Activated CD4-positive, alpha-beta T cell treated with anti-CD3 and anti-CD28 coated beads for 1 hour (primary cell): ENCODE results near the gene TRIM40.
"Not testable (repeated sequence)": the region's sequence is repeated elsewhere in the genome, so short reads cannot be mapped to it uniquely, and the experiment has no call there.

Experiments used
- DNase-seq: peaks from one replicate; pipeline ENCODE4 v3.0.0-alpha.2; 2020

TRIM40 gene

DNA sequence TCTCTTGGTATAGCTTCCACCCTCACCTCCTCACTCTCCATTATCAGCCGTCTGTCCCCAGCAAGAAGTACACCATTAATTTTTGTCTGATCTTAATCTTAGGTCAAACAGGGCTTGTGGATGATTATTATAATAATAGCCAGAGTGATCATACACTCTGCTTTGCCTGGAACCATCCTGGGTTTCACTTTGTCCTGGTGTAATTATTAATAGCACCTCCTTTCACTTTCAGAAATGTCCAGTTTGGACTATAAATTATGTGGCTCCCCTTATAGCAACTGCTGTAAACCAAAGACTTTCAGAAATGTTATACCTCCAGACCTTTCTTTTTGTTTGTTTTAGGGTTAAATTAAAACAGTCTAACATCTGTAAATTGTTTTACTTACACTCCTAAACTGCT, 22.1 kb upstream of the TRIM40 start:
- no peak for DNase-seq

DNA sequence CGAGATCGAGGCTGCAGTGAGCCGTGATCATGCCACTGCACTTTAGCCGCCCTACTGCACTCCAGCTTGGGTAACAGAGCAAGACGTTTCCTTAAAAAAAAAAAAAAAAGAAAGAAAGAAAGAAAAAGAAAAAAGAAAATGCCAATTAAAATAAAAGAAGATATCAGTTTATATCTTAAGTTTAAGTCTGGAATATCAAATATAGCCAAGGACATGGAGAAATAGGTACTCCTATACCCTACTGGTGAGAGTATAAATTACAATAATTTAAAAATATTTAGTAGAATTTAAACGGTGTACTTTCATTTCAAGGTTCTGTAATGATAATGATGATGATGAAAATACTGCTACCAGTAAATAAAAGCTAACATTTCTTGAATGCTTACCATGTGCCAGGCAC, 19.2 kb upstream of the TRIM40 start:
- DNase-seq: no peak

DNA sequence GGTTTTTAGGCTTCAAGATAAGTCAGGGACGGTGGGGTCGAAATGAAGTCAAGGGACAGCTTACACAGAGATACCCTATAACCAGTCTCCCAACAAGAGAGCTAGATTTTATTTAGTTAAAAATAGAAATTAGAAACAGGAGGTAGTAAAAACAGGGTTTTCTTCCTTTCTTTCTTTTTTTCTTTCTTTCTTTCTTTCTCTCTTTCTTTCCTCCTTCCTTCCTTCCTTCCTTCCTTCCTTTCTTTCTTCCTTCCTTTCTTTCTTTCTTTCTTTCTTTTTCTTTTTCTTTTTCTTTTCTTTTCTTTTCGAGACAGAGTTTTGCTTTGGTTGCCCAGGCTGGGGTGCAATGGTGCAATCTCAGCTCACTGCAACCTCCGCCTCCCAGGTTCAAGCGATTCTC, 17.2 kb upstream of the TRIM40 start:
- DNase-seq: not testable (repeated sequence)

DNA sequence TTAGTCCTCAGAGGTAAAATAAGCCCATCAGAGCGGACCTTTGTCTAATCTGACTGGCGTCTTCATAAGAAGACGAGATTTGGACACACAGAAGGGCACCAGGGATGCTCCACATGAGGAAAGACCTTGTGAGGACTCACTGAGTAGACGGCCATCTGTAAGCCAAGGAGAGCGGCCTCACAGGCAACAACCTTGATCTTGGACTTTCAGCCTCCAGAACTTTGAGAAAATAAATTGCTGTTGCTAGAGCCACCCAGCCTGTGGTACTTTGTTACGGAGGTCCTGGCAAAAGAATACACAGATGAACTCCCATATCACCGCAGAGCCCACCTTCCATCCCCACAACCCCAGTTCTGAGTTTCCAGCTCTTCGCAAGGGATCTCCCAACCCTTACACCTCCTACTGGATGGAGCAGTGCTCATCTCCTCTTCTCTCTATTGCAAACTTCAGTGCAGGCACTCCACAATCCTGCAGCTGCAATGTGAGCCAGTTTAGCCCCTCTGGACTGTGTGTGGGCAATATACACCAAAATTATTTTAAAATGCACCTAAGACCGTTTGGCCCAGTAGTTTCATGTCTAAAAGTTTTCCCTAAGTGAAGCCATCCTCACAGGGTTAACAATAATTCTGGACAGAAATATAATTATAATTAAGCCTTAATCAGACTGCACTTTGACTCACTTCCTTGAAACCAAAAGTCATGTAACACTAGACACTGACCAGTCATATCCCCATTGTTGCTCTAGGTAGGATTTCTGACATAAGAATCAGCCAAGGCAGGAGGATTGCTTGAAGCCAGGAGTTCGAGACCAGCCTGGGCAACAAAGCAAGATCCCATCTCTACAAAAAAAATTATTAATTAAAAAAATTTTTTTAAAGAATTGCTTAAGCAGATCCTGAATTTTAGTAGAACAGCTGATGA, 14.2 kb upstream of the TRIM40 start:
- DNase-seq: no peak

DNA sequence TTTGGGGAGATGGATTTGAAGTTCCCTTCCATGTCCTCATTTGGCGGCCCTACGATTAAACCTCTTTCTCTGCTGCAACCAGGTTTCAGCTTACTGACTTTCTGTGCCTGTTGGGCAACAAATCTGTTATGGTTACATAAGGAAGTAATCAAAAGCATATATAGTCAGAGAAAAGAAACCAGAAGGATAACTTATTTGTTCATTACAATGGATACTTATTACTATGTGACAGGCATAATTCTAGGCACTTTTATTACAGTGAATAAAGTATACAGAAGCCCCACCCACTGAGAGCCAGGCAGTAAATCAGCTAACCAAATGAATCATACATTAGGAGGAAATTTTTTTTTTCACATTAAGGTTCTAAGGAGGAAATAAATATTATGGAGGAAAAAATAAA, 13.4 kb upstream of the TRIM40 start:
- DNase-seq: no peak

DNA sequence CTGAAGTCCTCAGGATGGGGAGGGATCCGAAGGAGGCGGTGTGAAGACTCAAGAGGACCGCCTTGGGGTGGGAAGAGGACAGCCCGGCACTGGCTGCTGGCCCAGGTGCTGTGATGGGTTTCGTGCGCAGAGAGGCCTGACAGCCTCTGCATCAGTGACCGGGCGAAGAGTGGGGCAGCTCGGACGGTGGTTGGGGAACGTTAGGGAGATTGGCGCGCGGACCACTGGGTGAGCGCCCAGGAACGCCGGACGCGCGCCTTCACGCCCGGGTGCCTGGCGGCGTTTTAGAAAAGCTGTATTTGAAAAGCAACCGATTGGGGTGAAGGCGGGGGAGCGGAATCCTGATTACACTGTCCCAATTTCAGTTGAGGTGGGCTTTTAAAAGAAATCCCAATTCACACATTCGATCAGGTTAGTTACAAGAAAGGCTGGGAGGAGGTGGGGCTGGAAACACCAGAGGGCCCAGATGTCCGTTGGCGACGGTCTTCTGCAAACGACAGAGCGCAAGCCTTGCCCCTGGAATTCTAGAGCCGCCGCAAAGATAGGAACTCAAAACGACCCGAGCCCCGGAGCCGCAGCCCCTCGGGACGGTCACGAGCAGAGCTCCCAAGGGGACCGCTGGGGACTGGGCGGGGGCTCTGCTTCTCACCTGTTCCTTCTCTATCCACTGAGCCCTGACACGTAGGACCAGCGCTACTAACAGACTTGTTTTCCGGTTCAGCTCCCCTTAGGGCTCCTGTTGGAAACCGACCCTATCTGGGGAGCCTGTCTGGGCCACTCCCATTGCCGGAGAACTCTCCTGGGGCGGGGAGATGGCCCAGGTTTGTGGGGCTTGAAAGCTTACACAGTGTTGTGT, 8.5 kb upstream of the TRIM40 start:
- no peak for DNase-seq

DNA sequence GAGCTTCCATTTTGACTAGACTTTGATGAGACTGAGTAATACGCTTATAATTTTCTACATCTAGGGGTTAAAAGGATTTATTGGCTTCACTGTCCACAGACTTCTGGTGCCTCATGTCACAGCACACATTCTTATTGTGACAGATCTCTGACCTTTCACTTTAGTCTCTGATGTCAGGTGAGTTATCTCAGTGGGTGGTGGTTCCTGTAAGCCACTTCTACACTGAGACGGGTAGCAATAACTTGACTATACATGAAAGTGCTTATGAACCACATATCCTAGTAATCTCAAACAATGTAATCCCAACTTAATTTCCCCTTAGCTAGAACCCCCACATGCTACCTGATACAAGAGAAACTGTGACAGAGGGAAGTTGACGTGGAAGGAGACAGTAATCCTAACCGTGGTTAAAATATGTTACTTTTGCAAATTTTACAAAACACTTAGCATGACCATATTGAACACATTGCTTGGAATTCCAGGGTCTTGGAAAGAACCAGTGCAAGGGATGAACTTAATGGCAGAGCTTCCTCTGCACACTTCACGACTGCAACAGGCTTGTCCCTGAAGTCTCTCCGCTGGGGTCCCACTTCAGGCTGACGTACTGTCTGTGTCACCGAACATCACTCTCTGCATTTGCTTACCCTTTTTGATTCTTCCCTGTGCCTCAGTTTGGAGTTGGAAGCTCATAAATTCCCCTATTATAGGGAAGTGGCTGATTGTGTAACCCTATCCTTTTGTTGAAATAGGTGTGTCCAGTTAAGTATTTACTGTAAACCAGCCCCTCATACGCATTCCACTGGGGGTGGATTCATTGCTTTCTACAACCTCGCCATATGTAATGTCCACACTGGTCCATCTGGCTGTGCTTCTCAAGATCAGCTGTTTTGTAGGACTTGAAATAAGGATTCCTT, 6.4 kb upstream of the TRIM40 start:
- no peak for DNase-seq

DNA sequence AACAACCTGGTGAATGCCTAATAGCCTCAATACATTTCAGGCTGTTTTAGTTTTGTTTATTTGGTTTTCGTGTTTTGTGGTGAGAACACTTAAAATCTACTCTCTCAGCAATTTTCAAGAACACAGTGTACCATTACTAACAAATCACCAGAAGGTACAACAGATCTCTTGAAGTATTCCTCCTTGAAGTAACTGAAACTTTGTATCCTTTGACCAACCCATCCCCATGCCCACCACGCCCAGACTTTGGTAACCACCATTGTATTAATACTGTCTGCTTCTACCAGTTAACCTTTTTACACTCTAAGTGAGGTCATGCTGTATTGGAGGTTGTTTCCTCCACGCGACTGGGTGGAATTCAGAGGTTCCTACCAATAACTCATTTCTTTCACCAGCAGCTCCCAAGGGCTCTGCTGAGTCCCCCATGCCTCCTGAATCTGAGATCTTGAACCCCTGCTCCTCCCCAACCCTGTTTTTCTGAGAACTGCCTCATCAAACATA, 5.7 kb upstream of the TRIM40 start:
- DNase-seq: no peak

DNA sequence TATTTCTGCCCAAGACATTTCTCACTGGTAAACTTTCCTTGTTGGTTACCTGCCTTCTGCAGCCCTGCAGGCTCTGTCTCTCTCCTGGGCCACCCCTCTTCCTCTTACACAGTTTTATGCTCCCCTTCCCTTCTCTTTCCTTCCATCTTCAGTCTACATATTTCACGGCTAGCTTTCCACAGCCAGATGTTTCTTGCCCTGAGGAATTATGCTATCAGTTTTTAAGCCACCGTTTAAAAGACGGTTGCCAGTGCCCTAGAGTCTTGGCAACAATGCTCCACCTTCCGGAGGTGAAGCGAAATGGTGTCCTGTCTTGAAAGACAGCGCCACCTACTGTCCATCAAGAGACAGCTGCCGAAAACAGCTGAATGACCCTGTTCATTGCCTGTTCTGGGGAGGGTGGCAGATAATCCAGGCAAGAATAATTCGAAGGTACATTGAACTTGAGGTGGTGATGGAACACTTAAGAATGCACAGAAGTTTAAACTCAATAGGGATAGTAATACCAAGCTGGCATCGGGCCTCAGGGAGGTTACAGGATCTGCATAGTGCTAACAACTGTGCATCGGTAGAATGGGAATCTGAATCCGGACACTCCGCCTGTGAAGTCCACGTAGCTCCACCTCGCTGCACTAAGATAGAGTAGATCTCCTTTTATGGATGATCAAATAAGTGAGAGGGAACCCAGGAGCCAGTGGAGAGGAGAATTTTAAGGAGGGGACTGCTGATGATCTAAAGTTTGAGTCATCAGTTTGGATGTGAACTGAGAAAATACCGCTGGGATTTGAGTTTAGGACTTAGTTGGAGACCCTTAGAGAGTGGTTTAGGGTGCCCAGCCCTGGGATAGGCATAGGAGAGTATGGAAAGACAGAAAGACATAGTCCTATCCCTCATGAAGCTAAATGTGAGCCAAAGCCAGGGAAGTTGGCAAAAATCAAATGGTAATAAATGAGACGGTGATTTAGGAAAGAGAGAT, 4.8 kb upstream of the TRIM40 start:
- DNase-seq: peak; percentile 53

DNA sequence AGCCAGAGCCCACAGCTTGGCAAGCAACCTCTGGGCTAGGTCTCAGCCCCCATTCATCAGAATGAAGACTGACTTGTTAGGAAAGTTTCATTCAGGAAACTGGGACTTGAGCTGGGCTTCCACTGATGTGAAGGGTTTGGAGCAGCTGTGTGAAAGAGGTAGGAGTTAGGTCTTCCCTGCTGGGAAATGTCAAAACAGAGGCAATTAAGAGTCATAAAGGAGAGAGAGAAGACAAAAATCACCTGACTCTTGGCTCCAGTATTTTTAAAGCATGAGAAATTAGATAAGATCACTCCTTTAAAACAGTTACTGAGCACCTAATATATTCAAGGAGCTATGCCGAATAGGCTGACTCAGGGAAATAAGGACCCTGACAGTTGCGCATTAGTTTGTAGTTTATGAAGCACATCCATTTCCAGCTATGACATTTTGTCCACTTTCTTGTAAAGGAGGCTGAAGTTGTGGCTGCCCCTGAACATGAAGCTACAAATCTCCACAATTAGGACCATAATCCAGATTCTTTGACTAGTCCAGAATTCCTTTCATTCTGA, 3.9 kb upstream of the TRIM40 start:
- DNase-seq: no peak

DNA sequence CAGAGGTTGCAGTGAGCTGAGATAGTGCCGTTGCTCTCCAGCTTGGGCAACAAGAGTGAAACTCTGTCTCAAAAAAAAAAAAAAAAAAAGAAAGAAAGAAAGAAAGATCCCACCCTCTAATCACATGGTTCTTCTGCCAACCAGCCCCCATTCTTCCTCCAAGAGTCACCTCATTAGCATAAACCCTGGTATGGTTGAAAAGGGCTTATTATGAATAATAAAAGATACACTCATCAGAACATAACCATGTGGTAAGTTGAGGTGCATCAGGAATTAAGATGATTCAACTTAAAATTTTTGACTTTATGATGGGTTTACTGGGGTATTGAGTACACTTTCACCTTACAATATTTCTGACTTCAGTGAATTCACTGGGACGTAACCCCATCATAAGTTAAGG, 793 bp upstream of the TRIM40 start:
- no peak for DNase-seq

DNA sequence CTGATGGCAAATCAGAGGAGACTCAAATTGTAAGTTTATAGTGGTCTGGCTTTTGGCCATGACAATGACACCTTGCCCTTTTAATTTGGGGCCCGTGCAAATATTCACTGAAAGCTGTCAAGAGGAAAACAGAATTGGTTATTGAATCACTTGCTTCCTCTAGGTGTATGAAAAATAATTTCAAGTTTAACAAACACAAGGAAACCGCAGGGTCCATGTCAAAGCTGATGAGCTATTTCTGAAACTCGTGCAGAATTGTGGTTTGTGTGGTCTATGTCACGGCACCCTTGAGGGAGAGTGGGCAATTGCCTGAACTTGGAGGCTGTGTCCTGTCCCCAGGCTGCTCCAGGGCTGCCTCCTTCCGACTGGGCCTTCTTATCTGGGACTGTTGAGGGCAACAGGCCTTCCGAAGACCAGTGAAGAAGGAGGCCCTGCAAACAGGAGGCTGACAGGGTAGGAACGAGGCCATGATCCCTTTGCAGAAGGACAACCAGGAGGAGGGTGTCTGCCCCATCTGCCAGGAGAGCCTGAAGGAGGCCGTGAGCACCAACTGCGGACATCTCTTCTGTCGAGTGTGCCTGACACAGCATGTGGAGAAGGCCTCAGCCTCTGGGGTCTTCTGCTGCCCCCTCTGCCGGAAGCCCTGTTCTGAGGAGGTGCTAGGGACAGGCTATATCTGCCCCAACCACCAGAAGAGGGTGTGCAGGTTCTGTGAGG, 788 bp downstream of the TRIM40 start:
- no peak for DNase-seq

DNA sequence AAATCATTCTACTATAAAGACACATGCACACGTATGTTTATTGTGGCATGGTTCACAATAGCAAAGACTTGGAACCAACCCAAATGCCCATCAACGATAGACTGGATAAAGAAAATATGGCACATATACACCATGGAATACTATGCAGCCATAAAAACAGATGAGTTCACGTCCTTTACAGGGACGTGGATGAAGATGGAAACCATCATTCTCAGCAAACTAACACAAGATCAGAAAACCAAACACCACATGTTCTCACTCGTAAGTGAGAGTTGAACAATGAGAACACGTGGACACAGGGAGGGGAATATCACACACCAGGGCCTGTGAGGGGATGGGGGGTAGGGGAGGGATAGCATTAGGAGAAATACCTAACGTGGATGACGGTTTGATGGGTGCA, 4.3 kb downstream of the TRIM40 start:
- DNase-seq: not testable (repeated sequence)

DNA sequence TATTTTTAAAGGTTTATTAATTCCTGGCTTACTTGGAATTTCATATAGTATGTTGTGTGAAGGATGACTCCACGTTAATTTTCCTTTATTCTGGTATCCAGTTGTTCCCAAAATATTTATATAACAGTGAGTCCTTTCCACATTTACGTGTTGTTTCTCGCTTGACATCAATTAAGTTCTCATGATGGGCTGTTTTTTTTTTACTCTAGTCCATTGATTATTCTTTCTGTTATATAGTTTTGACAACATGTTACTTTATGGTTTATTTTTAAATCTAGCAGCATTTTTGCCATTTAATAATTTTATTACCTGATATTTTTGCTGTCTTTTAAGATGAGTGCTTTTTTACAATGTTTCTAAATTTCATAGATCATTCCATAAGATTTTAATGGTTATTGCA, 6.7 kb downstream of the TRIM40 start:
- DNase-seq: no peak

DNA sequence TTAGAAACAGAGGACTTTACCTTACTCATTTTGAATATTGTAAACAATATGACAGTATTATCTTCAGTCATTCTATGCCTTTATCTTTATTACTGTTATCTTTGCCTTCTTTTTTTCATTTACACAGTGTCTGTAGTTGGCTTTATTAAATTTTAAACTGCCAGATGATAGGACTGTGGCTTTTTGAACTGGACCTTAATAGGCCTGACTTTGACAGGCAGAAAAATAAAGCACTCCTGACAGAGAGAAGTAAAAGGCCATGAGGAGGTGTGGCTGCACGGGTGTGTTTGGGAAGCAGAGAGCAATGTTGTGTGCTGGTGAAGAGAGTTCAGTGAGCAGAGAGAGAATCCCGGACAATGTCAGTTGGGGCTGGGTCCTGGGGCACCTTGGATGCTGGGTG, 7.8 kb downstream of the TRIM40 start:
- DNase-seq: no peak

DNA sequence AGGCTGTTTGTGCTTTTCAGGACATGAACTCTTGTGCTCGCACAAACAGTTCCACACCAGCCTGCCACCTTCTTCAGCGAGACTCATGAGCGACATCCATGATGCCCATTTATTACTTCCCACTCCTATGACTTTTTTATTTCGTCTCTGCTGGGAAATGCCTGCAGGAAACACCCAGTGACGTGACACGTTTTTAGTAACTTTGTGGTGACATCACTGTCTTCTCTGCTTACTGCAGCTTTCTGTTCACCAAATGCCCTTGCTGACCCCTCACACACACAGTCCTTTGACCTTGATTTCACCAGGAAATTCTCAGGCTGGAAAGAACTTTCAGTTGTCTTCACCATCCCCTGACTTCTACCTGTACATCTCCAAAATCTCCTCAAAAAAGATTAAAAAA, 8.9 kb downstream of the TRIM40 start:
- no peak for DNase-seq

DNA sequence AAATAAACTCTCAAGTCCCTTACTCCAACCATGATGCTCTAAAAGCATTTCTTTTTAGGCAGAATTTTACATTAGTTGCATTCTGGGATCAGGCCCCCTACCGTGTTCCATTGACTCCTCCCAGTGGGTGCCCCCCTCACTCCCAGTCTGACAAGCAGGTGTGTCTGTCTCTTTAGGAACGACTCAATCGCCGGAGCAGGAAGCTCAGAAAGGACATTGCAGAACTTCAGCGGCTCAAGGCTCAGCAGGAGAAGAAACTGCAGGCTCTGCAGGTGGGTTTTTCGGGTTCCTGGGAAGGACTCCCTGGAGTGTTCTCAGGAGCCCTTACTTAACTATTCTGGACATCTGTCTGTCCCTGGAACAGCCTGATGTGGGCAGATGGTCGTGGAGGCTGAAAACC, 9.9 kb downstream of the TRIM40 start:
- DNase-seq: no peak

DNA sequence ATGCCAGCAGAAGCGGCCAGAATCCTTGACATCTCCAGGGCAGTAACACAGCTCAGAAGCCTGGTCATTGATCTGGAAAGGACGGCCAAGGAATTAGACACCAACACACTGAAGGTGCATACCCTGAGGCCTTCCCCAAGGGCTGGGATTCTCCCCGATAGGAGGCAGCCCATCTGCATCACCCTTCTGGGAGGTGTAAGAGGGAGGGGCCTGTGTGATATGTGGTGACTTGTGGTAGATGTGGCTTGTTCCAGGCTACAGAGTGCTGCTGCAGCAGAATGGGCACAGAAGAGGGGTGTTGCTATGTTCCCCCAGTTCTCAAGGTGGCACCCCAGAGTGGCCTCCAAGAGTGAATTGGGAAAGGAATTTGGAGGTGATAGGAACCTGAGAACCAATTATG, 11.2 kb downstream of the TRIM40 start:
- no peak for DNase-seq

DNA sequence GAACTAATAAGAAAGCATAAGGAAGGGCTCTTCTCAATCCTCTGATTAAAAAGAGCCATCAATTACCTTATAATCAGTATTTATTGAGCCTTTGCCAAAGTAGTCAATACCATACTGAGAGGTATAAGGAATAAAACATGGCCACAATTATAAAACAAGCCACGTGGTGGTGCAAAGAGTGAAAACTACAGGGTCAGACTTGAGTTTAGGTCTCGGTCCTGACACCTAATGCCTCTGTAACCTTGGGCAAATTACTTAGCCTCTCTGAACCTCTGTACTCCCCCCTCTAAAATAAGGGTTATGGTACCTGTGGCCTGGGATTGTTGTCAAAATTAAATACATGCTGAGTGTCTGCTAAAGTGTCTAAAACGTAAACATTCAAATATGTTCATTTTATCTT, 13.3 kb downstream of the TRIM40 start:
- DNase-seq: no peak

DNA sequence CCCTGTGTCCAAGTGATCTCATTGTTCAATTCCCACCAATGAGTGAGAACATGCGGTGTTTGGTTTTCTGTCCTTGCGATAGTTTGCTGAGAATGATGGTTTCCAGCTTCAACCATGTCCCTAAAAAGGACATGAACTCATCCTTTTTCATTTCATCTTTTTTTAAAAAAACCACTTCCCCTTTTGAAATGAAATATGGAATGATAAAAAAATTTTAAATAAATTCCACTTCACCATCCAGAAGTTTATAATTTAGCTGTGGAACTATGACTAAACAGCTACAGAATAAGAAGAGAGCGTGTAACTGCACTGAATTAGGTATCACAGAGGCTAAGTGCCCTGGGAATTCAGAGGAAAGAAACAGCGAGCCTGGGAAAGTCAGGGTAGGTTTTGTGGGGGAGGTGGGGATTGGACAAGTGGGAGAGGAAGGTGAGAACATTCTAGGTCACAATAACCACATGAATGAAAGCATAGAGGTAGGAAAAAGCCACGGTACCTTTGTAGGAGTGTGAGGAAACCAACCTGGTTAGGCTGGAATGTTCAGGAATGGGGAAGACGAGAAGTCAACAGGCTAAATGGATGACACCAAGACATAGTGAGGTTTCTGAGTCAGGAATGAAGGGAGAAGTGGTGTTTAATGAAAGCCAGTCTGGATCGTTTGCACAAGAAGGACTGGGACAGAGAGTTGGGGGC, 14.1 kb downstream of the TRIM40 start:
- DNase-seq: no peak
